ENCODE measurements around the gene SHCBP1.

Gene SHCBP1

DNA sequence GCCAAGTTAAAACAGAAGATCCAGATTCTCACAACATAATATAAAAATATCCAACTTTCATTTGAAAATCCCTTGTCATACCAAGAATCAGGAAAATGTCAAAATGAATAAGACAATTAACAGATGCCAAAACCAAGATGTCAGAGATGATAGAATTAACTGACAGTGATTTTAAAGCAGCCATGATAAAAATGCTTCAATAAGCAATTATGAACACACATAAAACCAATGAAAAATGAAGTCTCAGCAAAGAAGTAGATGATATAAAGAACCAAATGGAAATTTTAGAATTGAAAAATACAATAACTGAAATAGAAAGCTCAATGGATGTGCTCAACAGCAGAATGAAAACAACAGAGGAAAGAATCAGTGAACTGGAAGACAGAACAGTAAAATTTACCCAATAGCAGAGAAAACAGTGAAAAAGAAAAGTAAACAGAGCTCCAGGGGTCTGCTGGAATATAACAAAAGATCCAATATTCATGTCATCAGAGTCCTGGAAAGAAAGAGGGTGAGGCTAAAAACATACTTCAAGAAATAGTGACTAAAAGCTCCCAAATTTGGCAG lies 35.1 kb downstream of the SHCBP1 start:
- no peaks in the 10 kb centered on the region for H3K27me3 ChIP-seq
- peaks cover 32% of the 10 kb centered on the region for H3K36me3 ChIP-seq
- no peaks in the 10 kb centered on the region; the same call in 1 of the 2 replicates for H3K4me1 ChIP-seq
- no peak overlapping the region for H3K4me3 ChIP-seq (ENCODE audit: low read depth, low read length)
- TF ChIP-seq, protein P1, sequence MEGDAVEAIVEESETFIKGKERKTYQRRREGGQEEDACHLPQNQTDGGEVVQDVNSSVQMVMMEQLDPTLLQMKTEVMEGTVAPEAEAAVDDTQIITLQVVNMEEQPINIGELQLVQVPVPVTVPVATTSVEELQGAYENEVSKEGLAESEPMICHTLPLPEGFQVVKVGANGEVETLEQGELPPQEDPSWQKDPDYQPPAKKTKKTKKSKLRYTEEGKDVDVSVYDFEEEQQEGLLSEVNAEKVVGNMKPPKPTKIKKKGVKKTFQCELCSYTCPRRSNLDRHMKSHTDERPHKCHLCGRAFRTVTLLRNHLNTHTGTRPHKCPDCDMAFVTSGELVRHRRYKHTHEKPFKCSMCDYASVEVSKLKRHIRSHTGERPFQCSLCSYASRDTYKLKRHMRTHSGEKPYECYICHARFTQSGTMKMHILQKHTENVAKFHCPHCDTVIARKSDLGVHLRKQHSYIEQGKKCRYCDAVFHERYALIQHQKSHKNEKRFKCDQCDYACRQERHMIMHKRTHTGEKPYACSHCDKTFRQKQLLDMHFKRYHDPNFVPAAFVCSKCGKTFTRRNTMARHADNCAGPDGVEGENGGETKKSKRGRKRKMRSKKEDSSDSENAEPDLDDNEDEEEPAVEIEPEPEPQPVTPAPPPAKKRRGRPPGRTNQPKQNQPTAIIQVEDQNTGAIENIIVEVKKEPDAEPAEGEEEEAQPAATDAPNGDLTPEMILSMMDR (IDR thresholded peaks at IDR 0.05; ENCODE audit: low read depth, low read length) = no peak
- no peaks in the 10 kb centered on the region for H3K9me3 ChIP-seq
- DNase-seq = no peak

DNA sequence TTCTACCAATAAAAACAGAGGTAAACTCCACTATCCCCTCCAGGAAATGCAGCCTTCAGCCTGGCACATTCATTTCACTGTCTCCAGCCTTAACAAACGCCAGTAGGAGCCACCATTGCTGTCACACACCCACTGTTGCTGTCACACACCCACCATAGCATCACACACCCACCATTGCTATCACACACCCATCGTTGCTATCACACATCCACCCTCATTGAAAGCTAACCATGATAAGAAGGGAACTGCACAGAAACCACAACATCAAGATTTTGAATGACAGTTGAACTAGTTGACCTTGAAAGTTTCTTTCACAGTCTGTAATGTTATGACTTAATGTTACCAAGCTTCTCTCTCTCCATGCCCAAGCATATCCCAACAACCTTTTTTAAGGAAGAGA lies 38.1 kb downstream of the SHCBP1 start:
- no peak overlapping the region for H3K4me3 ChIP-seq (ENCODE audit: low read depth, low read length)
- DNase-seq = no peak
- no peaks in the 10 kb centered on the region; the same call in 1 of the 2 replicates for H3K4me1 ChIP-seq
- peaks cover 36% of the 10 kb centered on the region for H3K36me3 ChIP-seq
- H3K27me3 ChIP-seq = no peaks in the 10 kb centered on the region
- H3K9me3 ChIP-seq = no peaks in the 10 kb centered on the region
- TF ChIP-seq, protein P1 (IDR thresholded peaks at IDR 0.05; ENCODE audit: low read depth, low read length) = no peak

DNA sequence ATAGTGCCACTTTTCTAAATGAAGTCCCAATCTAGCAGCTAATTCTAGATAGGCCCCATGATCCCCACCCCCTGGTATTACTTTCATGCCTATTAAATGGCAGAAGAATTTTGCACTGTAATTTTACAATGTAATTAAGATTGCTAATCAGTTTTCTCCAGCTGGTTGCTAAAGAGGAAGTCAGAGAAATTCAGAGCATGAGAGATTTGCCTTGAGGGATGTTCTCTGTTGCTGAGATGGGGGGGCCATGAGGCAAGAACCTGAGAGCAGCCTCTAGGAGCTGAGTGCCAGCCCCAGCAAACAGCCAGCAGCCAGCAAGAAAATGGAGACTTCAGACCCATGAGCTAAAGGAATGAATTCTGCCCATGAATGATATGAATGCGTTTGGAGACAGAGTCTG lies 38.9 kb downstream of the SHCBP1 start:
- DNase-seq = no peak
- TF ChIP-seq, protein P1 (IDR thresholded peaks at IDR 0.05; ENCODE audit: low read depth, low read length) = no peak
- no peaks in the 10 kb centered on the region for H3K9me3 ChIP-seq
- no peaks in the 10 kb centered on the region; the same call in 1 of the 2 replicates for H3K4me1 ChIP-seq
- H3K27me3 ChIP-seq = no peaks in the 10 kb centered on the region
- H3K36me3 ChIP-seq = peaks cover 33% of the 10 kb centered on the region
- H3K4me3 ChIP-seq (ENCODE audit: low read depth, low read length) = no peak overlapping the region

DNA sequence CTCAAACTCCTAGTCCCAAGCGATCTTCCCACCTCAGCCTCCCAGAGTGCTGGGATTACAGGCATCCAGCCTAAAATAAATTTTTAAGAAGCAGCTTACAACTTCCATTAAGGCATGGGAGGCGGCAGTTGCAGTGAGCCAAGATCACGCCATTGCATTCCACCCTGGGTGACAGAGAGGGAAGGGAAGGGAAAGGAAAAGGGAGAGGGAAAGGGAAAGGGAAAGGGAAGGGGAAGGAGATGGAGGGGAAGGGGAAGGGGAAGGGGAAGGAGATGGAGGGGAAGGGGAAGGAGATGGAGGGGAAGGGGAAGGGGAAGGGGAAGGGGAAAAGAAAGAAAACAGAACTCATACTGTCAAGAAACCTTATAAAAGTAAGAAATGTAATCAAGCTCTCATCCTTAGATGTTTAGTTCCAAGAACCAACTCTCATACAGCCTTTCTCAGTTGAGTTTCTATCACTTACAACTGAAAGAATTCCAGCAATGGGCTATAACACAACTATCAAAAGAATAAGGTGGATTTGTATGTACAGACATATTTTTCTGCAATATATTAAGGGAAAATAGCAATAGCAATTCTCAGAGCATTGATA lies 43.1 kb downstream of the SHCBP1 start:
- DNase-seq = no peak
- Histone ChIP-seq H3K27me3 (no peaks in the 10 kb centered on the region), H3K36me3 (peaks cover 20% of the 10 kb centered on the region), H3K4me3 (ENCODE audit: low read depth, low read length) (no peak overlapping the region), H3K9me3 (no peaks in the 10 kb centered on the region), H3K4me1 (no peaks in the 10 kb centered on the region; the same call in 1 of the 2 replicates)
- TF ChIP-seq, protein P1 (IDR thresholded peaks at IDR 0.05; ENCODE audit: low read depth, low read length) = no peak

DNA sequence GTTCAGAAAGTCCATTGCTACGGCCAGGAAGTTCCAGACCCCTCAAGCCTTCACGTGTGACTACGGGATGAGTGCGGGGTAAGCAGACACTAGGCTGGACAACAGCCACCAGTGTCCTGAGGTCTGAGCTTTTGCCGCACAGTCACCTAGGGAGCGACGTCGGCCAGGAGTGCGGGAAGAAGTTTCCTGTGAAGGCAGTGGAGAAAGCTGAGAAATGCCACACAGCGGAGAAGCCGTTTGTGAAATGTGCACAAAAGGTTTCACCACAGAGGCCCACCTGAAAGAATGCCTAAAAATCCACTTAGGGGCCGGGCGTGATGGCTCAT lies 47.4 kb downstream of the SHCBP1 start:
- Histone ChIP-seq H3K4me3 (ENCODE audit: low read depth, low read length) (no peak overlapping the region), H3K36me3 (no peaks in the 10 kb centered on the region), H3K9me3 (no peaks in the 10 kb centered on the region), H3K27me3 (no peaks in the 10 kb centered on the region), H3K4me1 (no peaks in the 10 kb centered on the region)
- no peak for DNase-seq
- TF ChIP-seq, protein P1 (IDR thresholded peaks at IDR 0.05; ENCODE audit: low read depth, low read length) = no peak

DNA sequence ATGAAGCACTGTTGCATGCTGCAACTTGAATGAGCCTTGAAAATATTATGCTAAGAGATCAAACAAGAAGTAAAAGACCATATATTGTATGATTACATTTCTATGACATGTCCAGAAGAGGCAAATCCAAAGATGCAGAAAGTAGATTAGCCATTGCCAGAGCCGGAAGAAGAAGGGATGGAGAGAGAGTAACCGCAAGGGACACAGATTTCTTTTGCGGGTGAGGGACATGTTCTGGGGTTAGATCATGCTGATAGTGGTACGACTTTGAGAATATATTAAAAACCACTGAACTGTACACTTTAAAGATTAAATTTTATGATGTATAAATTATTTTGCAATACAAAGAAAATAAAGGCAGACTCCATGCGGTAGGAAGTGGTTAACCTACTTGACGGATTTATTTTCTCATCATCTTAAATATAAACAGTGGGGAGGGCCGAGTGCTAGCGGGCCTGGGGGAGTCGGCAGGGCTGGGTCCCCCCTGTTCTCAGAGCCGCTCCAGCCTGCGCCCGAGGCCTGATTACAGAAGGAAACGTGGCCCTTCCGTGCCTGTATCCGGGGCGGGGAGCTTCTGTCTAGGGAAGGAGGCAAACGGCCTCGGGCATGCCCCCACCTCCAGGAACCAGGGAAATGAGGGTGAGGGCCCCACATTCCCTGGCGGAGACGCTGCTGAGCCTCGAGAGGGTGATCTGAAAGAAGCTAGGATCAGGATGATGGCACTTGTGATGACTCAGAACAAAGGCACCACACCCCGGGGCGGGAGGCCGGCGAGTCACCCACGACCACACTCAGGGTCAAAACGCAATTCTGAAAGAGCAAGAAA lies 48.0 kb downstream of the SHCBP1 start:
- Histone ChIP-seq H3K36me3 (no peaks in the 10 kb centered on the region), H3K4me3 (ENCODE audit: low read depth, low read length) (no peak overlapping the region), H3K4me1 (no peaks in the 10 kb centered on the region), H3K9me3 (no peaks in the 10 kb centered on the region), H3K27me3 (no peaks in the 10 kb centered on the region)
- TF ChIP-seq, protein P1 (IDR thresholded peaks at IDR 0.05; ENCODE audit: low read depth, low read length) = no peak
- no peak for DNase-seq

All from BE2C (cell line).